Erythroblast (primary cell): ENCODE results near the gene DNAJC2.

Experiments
- GATA1 ChIP-seq: IDR thresholded peaks from 2 replicates; pipeline ENCODE4 v1.6.1; 2011; ENCODE audit warnings: low read depth, mild to moderate bottlenecking, control low read depth, low read length, moderate library complexity
- POLR2A ChIP-seq: IDR thresholded peaks from 2 replicates; pipeline ENCODE4 v1.6.1; 2011; ENCODE audit warnings: mild to moderate bottlenecking, low read length

- no peak for TF ChIP-seq POLR2A
- no peak for TF ChIP-seq GATA1
These were observed 36.9 kb downstream of the DNAJC2 start for GRCh38 chr7:103307503-103308231.
